Thyroid gland (tissue), 4 donors: Measurements from ENCODE around the gene POMGNT2. TPM values are rescaled to one million over a fixed set of nuclear protein-coding genes. Genes with fewer than 3 reads are reported as not detected.
"Not testable (repeated sequence)": the region's sequence is repeated elsewhere in the genome, so short reads cannot be mapped to it uniquely, and the experiment has no call there.

Experiments used
- DNase-seq, 2 donors: peaks; one replicate each; pipeline ENCODE4 v3.0.0-alpha.2; 2019
- H3K27ac ChIP-seq, 3 donors: fragments of 200-600 bp; sonication (generic); 1 replicate in 2 of 3; 2 replicates in 1 of 3; pipeline ENCODE4 v1.5.1; 2016 to 2019; ENCODE audit warnings: mild to moderate bottlenecking in 1 of 3, moderate library complexity in 1 of 3
- H3K27me3 ChIP-seq: fragments of 200-600 bp; sonication (generic); one replicate; pipeline ENCODE4 v1.5.1; 2019
- H3K36me3 ChIP-seq, 2 donors: fragments of 200-600 bp; sonication (generic); one replicate each; pipeline ENCODE4 v1.5.1; 2016 to 2019
- H3K4me1 ChIP-seq, 2 donors: fragments of 200-600 bp; sonication (generic); one replicate each; pipeline ENCODE4 v1.5.1; 2017 to 2019
- H3K4me3 ChIP-seq, 3 donors: fragments of 200-600 bp; sonication (generic); replicated peaks in 1 of 3; 1 replicate in 2 of 3; 2 replicates in 1 of 3; pipeline ENCODE4 v1.5.1; 2016; ENCODE audit warnings: mild to moderate bottlenecking in 1 of 3
- H3K9me3 ChIP-seq: fragments of 200-600 bp; sonication (generic); one replicate; pipeline ENCODE4 v1.5.1; 2017
- CTCF ChIP-seq, 6 experiments: fragments of 200-600 bp in 3 of 6; fragments of 450-650 bp in 3 of 6; sonication (generic) in 3 of 6; IDR thresholded peaks; one replicate each; pipeline ENCODE4 v1.5.1; 2016 to 2019; ENCODE audit warnings: antibody characterized with exemption in 6 of 6, mild to moderate bottlenecking in 2 of 6, inconsistent platforms in 1 of 6, moderate library complexity in 1 of 6
- POLR2A ChIP-seq, 2 donors: fragments of 450-650 bp; IDR thresholded peaks; one replicate each; pipeline ENCODE4 v1.6.1; 2017; ENCODE audit warnings: antibody characterized with exemption in 2 of 2, mild to moderate bottlenecking in 2 of 2, moderate library complexity in 1 of 2
- WGBS, 2 donors: methylation state at CpG; one replicate each; pipeline ENCODE4 v1.1.5; 2017; 5-methylcytosine and 5-hydroxymethylcytosine counted together
- intact Hi-C: fragments of 100-400 bp; cut with DNase I; formaldehyde crosslinking; loops from one replicate; pipeline ENCODE4 v1.15.1; 2023
- total RNA-seq, 4 donors: library from RNA; depleted of rRNA; stranded (reverse); fragments of >200 nt; gene quantifications; one replicate each; pipeline ENCODE4 v1.2.3, GENCODE V29; 2016

The POMGNT2 gene
- total RNA-seq, 4 donors from 2014 or later, result 17.1 to 30.1 (median 23.5) TPM

GRCh38 chr3:43046583-43046982, 59.3 kb downstream of the POMGNT2 start:
- WGBS, 2 donors, result 33 to 57% methylated on average over 1 of the region's 1 CpG
- H3K36me3 ChIP-seq, result no peaks in the 10 kb centered on the region
- H3K27me3 ChIP-seq, result no peaks in the 10 kb centered on the region
- intact Hi-C loops, result no loop called here
- H3K27ac ChIP-seq, result no peak overlapping the region
- no peaks in the 10 kb centered on the region for H3K9me3 ChIP-seq
- no peak for TF ChIP-seq CTCF (IDR thresholded peaks at IDR 0.05)
- TF ChIP-seq POLR2A (IDR thresholded peaks at IDR 0.05), result no peak
- no peaks in the 10 kb centered on the region for H3K4me1 ChIP-seq
- DNase-seq, result no peak
- H3K4me3 ChIP-seq, result no peak overlapping the region

GRCh38 chr3:43045079-43045478, 60.8 kb downstream of the POMGNT2 start:
- H3K36me3 ChIP-seq, H3K4me1 ChIP-seq, intact Hi-C loops, DNase-seq, H3K9me3 ChIP-seq, H3K27me3 ChIP-seq, H3K27ac ChIP-seq, H3K4me3 ChIP-seq: not testable (repeated sequence)

- TF ChIP-seq CTCF (IDR thresholded peaks at IDR 0.05) (no peak), POLR2A (IDR thresholded peaks at IDR 0.05) (no peak)
- H3K4me3 ChIP-seq, result no peak overlapping the region
- no peak overlapping the region for H3K27ac ChIP-seq
- 84 to 100% methylated on average over 2 of the region's 2 CpGs for WGBS, 2 donors
- H3K4me1 ChIP-seq, result no peaks in the 10 kb centered on the region
- no peaks in the 10 kb centered on the region for H3K36me3 ChIP-seq
- no peaks in the 10 kb centered on the region for H3K27me3 ChIP-seq
- DNase-seq, result no peak
- intact Hi-C loops, result no loop called here
- no peaks in the 10 kb centered on the region for H3K9me3 ChIP-seq
Measured at GRCh38 chr3:43043793-43044192, 62.1 kb downstream of the POMGNT2 start.

- no peaks in the 10 kb centered on the region for H3K4me1 ChIP-seq
- no peak overlapping the region for H3K27ac ChIP-seq
- 66 to 80% methylated on average over 1 to 3 of the region's 3 CpGs for WGBS, 2 donors
- no peaks in the 10 kb centered on the region for H3K27me3 ChIP-seq
- intact Hi-C loops, result no loop called here
- no peak overlapping the region for H3K4me3 ChIP-seq
- TF ChIP-seq POLR2A (IDR thresholded peaks at IDR 0.05), result no peak
- no peak for TF ChIP-seq CTCF (IDR thresholded peaks at IDR 0.05)
- H3K36me3 ChIP-seq, result no peaks in the 10 kb centered on the region
- no peak for DNase-seq
- H3K9me3 ChIP-seq, result no peaks in the 10 kb centered on the region
Measured at GRCh38 chr3:43043071-43043766, 62.7 kb downstream of the POMGNT2 start.

GRCh38 chr3:43041517-43041916, 64.4 kb downstream of the POMGNT2 start:
- Histone ChIP-seq H3K36me3 (no peaks in the 10 kb centered on the region), H3K27me3 (no peaks in the 10 kb centered on the region), H3K27ac (no peak overlapping the region), H3K4me1 (no peaks in the 10 kb centered on the region), H3K4me3 (no peak overlapping the region), H3K9me3 (no peaks in the 10 kb centered on the region)
- intact Hi-C loops, result no loop called here
- DNase-seq, result no peak
- 91 to 94% methylated on average over 2 of the region's 2 CpGs for WGBS, 2 donors
- TF ChIP-seq POLR2A (IDR thresholded peaks at IDR 0.05) (no peak), CTCF (IDR thresholded peaks at IDR 0.05) (no peak)
